HepG2 (cell line): ENCODE data around the gene PLCB2. TPM values are rescaled to one million over a fixed set of nuclear protein-coding genes. Genes with fewer than 3 reads are reported as not detected.

ENCODE experiments used
- ATAC-seq: fragments of 200-7000 bp; cut with Tn5 transposase; 3 replicates; pipeline ENCODE4 v1.9.1; 2020; ENCODE audit warnings: mild to moderate bottlenecking, moderate library complexity
- BruUV-seq: library from RNA; stranded (reverse); fragments of 400-500 nt; replicated peaks from 2 replicates; lab custom pipeline; 2021; lab: Mats Ljungman, UMichigan
- CTCF ChIA-PET: fragments of 300-600 bp; formaldehyde crosslinking; extraction: SDS; loops from one replicate; lab custom pipeline; 2021; ENCODE audit warnings: low total read pairs, inconsistent platforms, low intra/inter-chr PET ratio; lab: Yijun Ruan, JAX
- POLR2A ChIA-PET: fragments of 350-600 bp; sonication (Branson Sonifier 250); formaldehyde crosslinking; loops from one replicate; lab custom pipeline; 2020; ENCODE audit warnings: antibody characterized with exemption, inconsistent platforms; lab: Yijun Ruan, JAX
- DNase-seq: peaks from one replicate; pipeline ENCODE4 v3.0.0-alpha.2; 2015; ENCODE audit warnings: low spot score
- FAIRE-seq: peaks from 3 replicates; lab custom pipeline; 2011; peaks lifted over from hg19 to GRCh38; lab: Jason Lieb, UNC
- H2AFZ ChIP-seq: one replicate; pipeline ENCODE4 v1.6.1; 2011; ENCODE audit warnings: low read length, inconsistent platforms
- H3K27ac ChIP-seq: fragments of 300-600 bp; 3 replicates; pipeline ENCODE4 v1.8.0; 2011; ENCODE audit warnings: mixed run types, mild to moderate bottlenecking, mixed read lengths, low read length, inconsistent platforms; ENCODE audit not compliant: insufficient read depth; ENCODE audit errors: extremely low read length
- H3K27me3 ChIP-seq, 2 experiments: fragments of 200-600 bp in 1 of 2; 2 replicates in 1 of 2; 3 replicates in 1 of 2; pipeline versions ENCODE4 v1.6.0 to v1.8.0; 2011; ENCODE audit warnings: low read length in 2 of 2, mild to moderate bottlenecking in 2 of 2, moderate library complexity in 2 of 2, inconsistent platforms in 1 of 2; ENCODE audit not compliant: insufficient read depth in 2 of 2, control insufficient read depth in 1 of 2
- H3K36me3 ChIP-seq, 2 experiments: fragments of 200-600 bp in 1 of 2; replicated peaks in 1 of 2; 2 replicates in 1 of 2; 3 replicates in 1 of 2; pipeline versions ENCODE4 v1.5.1 to v1.8.0; 2011; ENCODE audit warnings: low read length in 2 of 2, inconsistent platforms in 1 of 2; ENCODE audit not compliant: insufficient read depth in 2 of 2, control insufficient read depth in 1 of 2
- H3K4me1 ChIP-seq: 2 replicates; pipeline ENCODE4 v1.5.1; 2012; ENCODE audit warnings: low read length, inconsistent platforms; ENCODE audit not compliant: insufficient read depth
- H3K4me2 ChIP-seq: 2 replicates; pipeline ENCODE4 v1.6.0; 2011; ENCODE audit warnings: low read depth, low read length, inconsistent platforms
- H3K4me3 ChIP-seq, 3 experiments: fragments of 200-600 bp in 1 of 3; sonication (generic), shearing (Covaris generic) in 1 of 3; replicated peaks in 1 of 3; 2 replicates each; pipeline ENCODE4 v1.5.1; 2011 to 2016; ENCODE audit warnings: low read length in 3 of 3, inconsistent platforms in 2 of 3, low read depth in 2 of 3, mild to moderate bottlenecking in 2 of 3, control low read depth in 1 of 3, mixed read lengths in 1 of 3; ENCODE audit not compliant: insufficient read depth in 1 of 3
- H3K79me2 ChIP-seq: one replicate; pipeline ENCODE4 v1.6.1; 2011; ENCODE audit warnings: low read length, inconsistent platforms; ENCODE audit not compliant: insufficient read depth
- H3K9ac ChIP-seq: 2 replicates; pipeline ENCODE4 v1.6.0; 2011; ENCODE audit warnings: mild to moderate bottlenecking, low read depth, low read length, inconsistent platforms; ENCODE audit not compliant: insufficient read depth
- H3K9me3 ChIP-seq: 2 replicates; pipeline ENCODE4 v1.5.1; 2012; ENCODE audit warnings: mild to moderate bottlenecking, low read length
- H4K20me1 ChIP-seq: 2 replicates; pipeline ENCODE4 v1.6.0; 2011; ENCODE audit warnings: inconsistent platforms, mild to moderate bottlenecking, low read length, moderate library complexity; ENCODE audit not compliant: insufficient read depth
- BATF2 ChIP-seq: sonication (generic); formaldehyde crosslinking; IDR thresholded peaks from 2 replicates; pipeline ENCODE4 v1.8.0; 2022; ENCODE audit warnings: mild to moderate bottlenecking, missing genetic modification reagents, moderate library complexity
- CBX1 ChIP-seq: IDR thresholded peaks from one replicate; pipeline ENCODE4 v1.6.1; 2016; ENCODE audit warnings: antibody characterized with exemption, low read depth
- KAT7 ChIP-seq: IDR thresholded peaks from 2 replicates; pipeline ENCODE4 v1.6.1; 2018; ENCODE audit warnings: borderline replicate concordance, missing compliant biosample characterization
- MED13 ChIP-seq: sonication (generic); formaldehyde crosslinking; IDR thresholded peaks from 2 replicates; pipeline ENCODE4 v1.5.0; 2020; ENCODE audit warnings: missing genetic modification reagents
- MTF1 ChIP-seq: sonication (generic); formaldehyde crosslinking; IDR thresholded peaks from 2 replicates; pipeline ENCODE4 v1.5.0; 2020; ENCODE audit warnings: missing genetic modification reagents
- MTF2 ChIP-seq: sonication (generic); formaldehyde crosslinking; IDR thresholded peaks from 2 replicates; pipeline ENCODE4 v1.5.0; 2020; ENCODE audit warnings: missing genetic modification reagents, borderline replicate concordance
- NAIF1 ChIP-seq: sonication (generic); formaldehyde crosslinking; IDR thresholded peaks from 2 replicates; pipeline ENCODE4 v1.5.0; 2020; ENCODE audit warnings: mild to moderate bottlenecking, missing genetic modification reagents, borderline replicate concordance
- RNF2 ChIP-seq: fragments of 450-650 bp; conservative IDR thresholded peaks from 2 replicates; pipeline ENCODE4 v1.6.1; 2016; ENCODE audit warnings: low read depth
- THAP9 ChIP-seq: sonication (generic); formaldehyde crosslinking; IDR thresholded peaks from 2 replicates; pipeline ENCODE4; 2020; ENCODE audit warnings: missing genetic modification reagents, mild to moderate bottlenecking, borderline replicate concordance
- THYN1 ChIP-seq: sonication (generic); formaldehyde crosslinking; IDR thresholded peaks from 2 replicates; pipeline ENCODE4 v1.8.1; 2023; ENCODE audit warnings: low read depth, mild to moderate bottlenecking, moderate library complexity, missing genetic modification reagents, borderline replicate concordance
- YEATS2 ChIP-seq: sonication (generic); formaldehyde crosslinking; IDR thresholded peaks from 2 replicates; pipeline ENCODE4 v1.4.0; 2020; ENCODE audit warnings: missing genetic modification reagents, borderline replicate concordance
- ZBTB34 ChIP-seq: sonication (generic); formaldehyde crosslinking; IDR thresholded peaks from 2 replicates; pipeline ENCODE4 v1.8.0; 2022; ENCODE audit warnings: mild to moderate bottlenecking, missing genetic modification reagents
- ZC3H4 ChIP-seq: sonication (generic); formaldehyde crosslinking; IDR thresholded peaks from 2 replicates; pipeline ENCODE4 v1.4.0; 2020; ENCODE audit warnings: missing genetic modification reagents, borderline replicate concordance
- ZFP37 ChIP-seq: sonication (generic); formaldehyde crosslinking; IDR thresholded peaks from 2 replicates; pipeline ENCODE4 v1.4.0; 2020; ENCODE audit warnings: missing genetic modification reagents, borderline replicate concordance
- ZMYM3 ChIP-seq: sonication (generic); formaldehyde crosslinking; IDR thresholded peaks from 2 replicates; pipeline ENCODE4 v1.5.1; 2020; ENCODE audit warnings: mild to moderate bottlenecking, missing genetic modification reagents
- ZNF138 ChIP-seq: sonication (generic); formaldehyde crosslinking; IDR thresholded peaks from 2 replicates; pipeline ENCODE4 v1.5.0; 2020; ENCODE audit warnings: mild to moderate bottlenecking, low read depth, missing genetic modification reagents
- ZNF503 ChIP-seq: sonication (generic); formaldehyde crosslinking; IDR thresholded peaks from 2 replicates; pipeline ENCODE4 v1.4.0; 2020; ENCODE audit warnings: missing genetic modification reagents
- ZNF572 ChIP-seq: sonication (generic); formaldehyde crosslinking; IDR thresholded peaks from 2 replicates; pipeline ENCODE4 v1.5.1; 2020; ENCODE audit warnings: mild to moderate bottlenecking, missing genetic modification reagents
- WGBS: methylation state at CpG from one replicate; pipeline ENCODE4 v1.1.6; 2017; ENCODE audit warnings: low lambda C conversion rate; 5-methylcytosine and 5-hydroxymethylcytosine counted together
- in situ Hi-C: cut with HindIII; loops from 2 replicates; pipeline ENCODE4 v1.10.0; 2017; ENCODE audit warnings: low pct_unique_long_range_greater_than_20kb; ENCODE audit not compliant: extremely low pct_ligation_motif_present
- intact Hi-C: fragments of 100-400 bp; cut with micrococcal nuclease; formaldehyde crosslinking; loops from one replicate; pipeline ENCODE4 v1.10.0; 2022; ENCODE audit not compliant: unreplicated experiment
- polyA plus RNA-seq, 8 experiments: library from polyadenylated mRNA; depleted of rRNA in 3 of 8; stranded (reverse) in 7 of 8; unstranded in 1 of 8; fragments of >200 nt; fragmentation: Illumina TruSeq in 4 of 8; extraction: Trizol in 4 of 8; gene quantifications; 2 replicates each; pipeline versions ENCODE4 v1.2.1 to v1.2.3, GENCODE V29; 2011 to 2016; ENCODE audit warnings: low read depth in 4 of 8, missing spikeins in 1 of 8, mixed read lengths in 1 of 8; ENCODE audit not compliant: insufficient read depth in 1 of 8
- total RNA-seq, 5 experiments: library from RNA; depleted of rRNA; stranded (reverse); fragments of >200 nt; fragmentation: Illumina TruSeq; extraction: Trizol; gene quantifications; 2 replicates each; pipeline ENCODE4 v1.2.3, GENCODE V29; 2016; ENCODE audit warnings: low read depth in 1 of 5

PLCB2 gene
- total and polyA plus RNA-seq, 2 of the 13 experiments (the other 11 are each of a cell fraction or from before 2014, with no cell fraction given), result 0.11 TPM; not detected in 1

- no peak for TF ChIP-seq THAP9 (CRISPR knock-in tag)
- no peak for TF ChIP-seq MTF2
- no peak for TF ChIP-seq ZNF503
- no peak for TF ChIP-seq MTF1 (CRISPR knock-in tag)
Measured at GRCh38 chr15:40328176-40328575, 20.4 kb upstream of the PLCB2 start (continued).

- ATAC-seq (no peak), DNase-seq (no peak), FAIRE-seq (no peak)
- in situ Hi-C loops (no loop called here), intact Hi-C loops (no loop called here)
- CTCF ChIA-PET, result no interaction called here
- H3K4me2 ChIP-seq, result no peak overlapping the region
- POLR2A ChIA-PET, result interaction anchor here (3.3 kb wide), 1 partner anchor 12 kb away, joined by 21 read pairs; the partner anchor contains the start of gene CCDC9B
- H3K9me3 ChIP-seq, result no peaks in the 10 kb centered on the region
- no peaks in the 10 kb centered on the region for H3K36me3 ChIP-seq
- no peaks in the 10 kb centered on the region for H4K20me1 ChIP-seq
- no TSS peak for BruUV-seq
- WGBS, result 88% methylated on average over 6 of the region's 6 CpGs
- no peak overlapping the region for H3K4me3 ChIP-seq
- TF ChIP-seq RNF2 (no peak), ZBTB34 (CRISPR knock-in tag) (no peak), KAT7 (CRISPR knock-in tag) (no peak), ZNF138 (CRISPR knock-in tag) (no peak), YEATS2 (CRISPR knock-in tag) (no peak), MED13 (no peak), ZFP37 (CRISPR knock-in tag) (no peak), NAIF1 (CRISPR knock-in tag) (no peak), ZMYM3 (CRISPR knock-in tag) (no peak), THYN1 (no peak), ZNF572 (CRISPR knock-in tag) (no peak), ZC3H4 (CRISPR knock-in tag) (no peak), BATF2 (CRISPR knock-in tag) (no peak), CBX1 (no peak)
- no peak overlapping the region for H2AFZ ChIP-seq
- H3K4me1 ChIP-seq, result peaks cover 31% of the 10 kb centered on the region
- no peak overlapping the region for H3K27ac ChIP-seq
- H3K79me2 ChIP-seq, result no peaks in the 10 kb centered on the region
- peaks cover 0 to 1% of the 10 kb centered on the region in 2 experiments; a peak in 1 of 5 replicates for H3K27me3 ChIP-seq
- no peak overlapping the region for H3K9ac ChIP-seq
Measured at GRCh38 chr15:40327457-40327856, 19.7 kb upstream of the PLCB2 start.
